Activated T-cell treated with anti-CD3 and anti-CD28 coated beads for 1 hour (primary cell): ENCODE results near the gene MRTFB.
"Not testable (repeated sequence)": the region's sequence is repeated elsewhere in the genome, so short reads cannot be mapped to it uniquely, and the experiment has no call there.

Experiments
- DNase-seq: peaks from one replicate; pipeline ENCODE4 v3.0.0-alpha.2; 2020; ENCODE audit warnings: low read depth

MRTFB gene

GRCh38 chr16:14105760-14106375 is 34.7 kb downstream of the MRTFB start:
- no peak for DNase-seq

- DNase-seq, result no peak
Observed at GRCh38 chr16:14106457-14106856, 35.3 kb downstream of the MRTFB start.

- DNase-seq, result no peak
Observed at GRCh38 chr16:14106961-14107360, 35.8 kb downstream of the MRTFB start.

GRCh38 chr16:14109077-14109775 is 38.1 kb downstream of the MRTFB start:
- no peak for DNase-seq

- no peak for DNase-seq
Observed at GRCh38 chr16:14109782-14110727, 38.9 kb downstream of the MRTFB start.

- no peak for DNase-seq
Observed at GRCh38 chr16:14110728-14111251, 39.7 kb downstream of the MRTFB start.

DNA sequence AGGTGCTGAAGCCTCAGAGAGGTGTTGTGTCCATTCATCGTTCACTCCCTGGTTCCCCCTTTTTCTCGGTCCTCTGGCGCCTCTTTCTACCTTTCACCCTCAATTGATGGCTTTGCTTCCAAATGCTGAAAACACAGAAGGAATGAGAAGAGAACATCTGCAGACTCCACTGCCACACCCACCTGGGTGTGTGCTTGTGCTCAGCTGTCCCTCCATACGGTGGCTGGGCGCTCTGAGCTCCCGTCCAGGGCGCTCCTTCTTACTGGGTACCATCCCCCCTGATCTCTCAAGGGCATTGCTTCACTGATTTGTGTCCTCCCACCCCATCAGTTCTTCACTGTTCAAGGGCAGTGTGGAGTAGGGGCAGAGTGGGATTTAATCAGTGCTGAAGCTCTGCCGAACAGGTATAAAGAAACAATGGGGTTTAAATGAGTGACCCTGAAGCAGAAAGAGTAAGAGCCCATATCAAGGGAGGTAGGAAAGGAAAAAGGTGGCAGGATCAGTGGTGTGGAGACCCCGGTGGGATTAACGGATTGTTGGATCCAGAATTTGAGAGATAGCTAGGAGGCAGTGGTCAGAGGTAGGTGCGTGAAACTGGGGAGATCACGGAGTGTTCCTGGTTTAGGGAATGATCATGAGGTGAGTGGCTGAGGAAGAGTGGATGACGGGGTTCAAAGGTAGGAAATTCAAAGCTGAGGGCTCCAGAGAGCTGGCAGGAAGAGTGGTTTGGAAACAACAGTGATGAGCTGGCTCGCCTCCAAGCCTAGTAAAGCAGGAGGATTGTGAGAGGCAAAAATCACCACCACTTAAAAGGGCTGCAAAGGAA is 40.8 kb downstream of the MRTFB start:
- no peak for DNase-seq

DNA sequence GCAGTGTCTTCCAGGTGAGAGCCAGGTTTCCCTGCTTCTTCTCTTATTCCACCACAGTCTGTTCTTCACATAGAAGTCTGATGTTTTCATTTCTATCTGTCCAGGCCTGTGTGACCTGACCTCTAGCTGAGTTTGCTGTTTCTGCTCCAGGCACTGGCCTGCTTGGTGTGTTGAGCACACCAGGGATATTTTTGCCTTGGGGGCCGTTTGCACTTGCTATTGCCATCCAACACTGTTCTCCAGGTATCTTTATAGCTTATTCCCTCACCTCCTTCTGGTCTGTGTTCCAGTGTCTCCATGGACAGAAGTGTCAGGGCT is 41.4 kb downstream of the MRTFB start:
- DNase-seq, result no peak

GRCh38 chr16:14113344-14113743 is 42.2 kb downstream of the MRTFB start:
- DNase-seq, result no peak

- no peak for DNase-seq
Observed at GRCh38 chr16:14117051-14117450, 45.9 kb downstream of the MRTFB start.

DNA sequence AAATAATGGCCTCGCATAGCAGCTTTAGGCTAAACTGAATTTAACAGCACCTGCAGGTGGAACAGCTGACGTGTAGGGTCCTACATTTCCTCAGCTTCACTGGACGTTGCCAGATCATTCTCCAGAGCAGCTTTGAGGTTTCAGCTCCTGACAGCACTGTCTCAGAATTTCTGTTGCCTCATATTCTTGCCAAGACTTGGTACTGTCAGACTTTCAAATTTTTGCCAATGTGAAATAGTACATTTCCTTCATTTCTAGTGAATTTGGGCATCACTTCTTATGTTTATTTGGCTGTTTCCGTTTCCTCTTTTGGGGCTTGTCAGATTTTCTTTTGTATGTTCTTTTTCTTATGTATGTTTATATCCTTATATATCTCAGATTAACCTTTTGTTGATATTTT is 48.7 kb downstream of the MRTFB start:
- DNase-seq, result no peak

DNA sequence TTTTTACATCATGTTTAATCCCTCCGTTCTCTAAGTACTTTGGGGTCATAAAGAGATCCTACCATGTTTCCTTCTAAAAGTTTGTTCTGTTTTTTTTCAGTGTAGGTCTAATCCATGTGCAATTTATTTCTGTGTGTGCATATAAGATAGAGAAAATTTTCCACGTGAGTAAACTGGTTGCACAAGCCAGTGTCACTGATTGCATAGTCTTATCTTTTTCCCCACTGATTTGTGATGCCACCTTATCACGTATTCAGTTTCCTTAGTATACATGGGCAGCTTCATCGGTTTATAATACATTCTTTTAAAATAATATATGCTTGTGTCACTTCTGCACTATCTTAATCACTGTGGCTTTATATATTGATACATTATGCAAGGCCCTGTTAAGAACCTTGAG is 49.2 kb downstream of the MRTFB start:
- no peak for DNase-seq

DNA sequence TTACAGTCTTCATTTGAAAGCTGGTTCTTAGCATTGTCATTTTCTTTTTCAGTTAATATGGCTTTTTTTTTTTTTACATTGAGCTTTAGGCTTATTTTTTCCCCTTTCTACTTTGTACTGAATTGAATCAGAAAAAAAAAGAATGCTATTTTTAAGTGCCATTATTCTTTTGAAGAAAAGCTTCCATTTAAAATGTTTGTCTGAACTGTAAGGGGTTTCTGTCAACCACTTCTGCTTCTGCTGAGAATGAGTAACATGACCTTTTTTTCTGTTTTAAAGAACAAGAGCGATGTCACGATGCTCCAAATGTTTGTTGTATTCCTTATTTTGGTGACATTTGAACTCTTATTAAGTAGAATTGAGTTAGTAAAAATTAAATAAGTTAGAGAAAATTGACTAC is 50.0 kb downstream of the MRTFB start:
- DNase-seq, result no peak

DNA sequence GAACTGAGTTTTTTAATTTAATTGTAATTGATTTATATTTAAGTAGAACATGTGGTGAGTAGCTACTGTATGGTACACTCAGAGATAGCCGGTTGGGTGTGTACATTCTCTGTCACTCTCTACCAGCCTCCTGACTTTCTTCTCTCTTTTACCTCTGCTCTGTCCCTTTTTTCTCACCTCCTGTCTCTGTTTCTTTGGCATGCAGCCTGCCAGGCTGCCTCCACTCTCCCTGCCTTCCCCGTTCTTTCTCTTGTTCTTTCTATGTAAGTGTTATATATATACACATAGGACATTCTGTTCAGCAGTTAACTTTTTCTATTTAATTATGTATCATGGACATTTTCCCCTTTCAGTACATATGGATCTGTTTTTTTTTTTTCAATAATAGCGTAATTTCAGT is 50.8 kb downstream of the MRTFB start:
- DNase-seq, result no peak

DNA sequence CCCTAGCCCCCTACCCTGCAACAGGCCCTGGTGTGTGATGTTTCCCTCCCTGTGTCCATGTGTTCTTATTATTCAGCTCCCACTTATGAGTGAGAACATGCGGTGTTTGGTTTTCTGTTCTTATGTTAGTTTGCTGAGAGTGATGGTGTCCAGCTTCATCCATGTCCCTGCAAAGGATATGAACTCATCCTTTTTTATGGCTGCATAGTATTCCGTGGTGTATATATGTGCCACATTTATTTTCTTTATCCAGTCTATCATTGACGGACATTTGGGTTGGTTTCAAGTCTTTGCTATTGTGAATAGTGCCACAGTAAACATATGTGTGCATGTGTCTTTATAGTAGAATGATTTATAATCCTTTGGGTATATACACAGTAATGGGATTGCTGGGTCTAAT is 51.3 kb downstream of the MRTFB start:
- DNase-seq, result not testable (repeated sequence)

DNA sequence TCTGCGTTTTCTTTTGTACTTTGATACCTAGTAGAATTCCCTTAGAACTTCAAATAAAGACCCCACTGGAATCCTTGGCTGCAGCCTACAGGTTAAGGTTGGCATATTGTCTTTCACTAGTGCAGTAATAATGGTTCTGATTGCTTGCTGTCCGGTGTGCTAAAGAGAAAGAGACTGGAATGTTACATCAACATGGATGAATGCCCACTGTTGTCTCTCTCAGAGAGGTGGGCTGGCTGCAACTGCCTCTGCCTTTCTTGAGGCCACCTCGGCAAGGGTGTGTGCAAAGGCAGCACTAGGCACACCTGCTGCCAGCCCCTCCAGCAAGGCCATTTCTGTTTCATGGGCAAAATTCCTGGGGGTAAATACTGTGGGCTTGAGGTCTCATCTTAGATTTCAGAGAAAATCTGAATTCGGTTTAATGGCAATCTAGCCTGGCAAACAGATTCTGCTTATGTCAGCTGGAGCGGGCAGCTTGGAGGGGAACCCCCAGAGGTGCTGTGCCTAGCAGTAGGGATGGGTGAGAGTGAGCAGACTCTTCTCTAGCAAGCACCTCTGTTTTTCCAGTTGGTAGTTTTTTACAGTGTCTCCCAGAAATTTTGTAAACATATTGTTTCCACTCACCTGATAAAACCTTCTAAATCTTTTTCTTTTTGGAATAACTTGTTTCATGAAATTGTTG is 54.0 kb downstream of the MRTFB start:
- DNase-seq, result no peak

DNA sequence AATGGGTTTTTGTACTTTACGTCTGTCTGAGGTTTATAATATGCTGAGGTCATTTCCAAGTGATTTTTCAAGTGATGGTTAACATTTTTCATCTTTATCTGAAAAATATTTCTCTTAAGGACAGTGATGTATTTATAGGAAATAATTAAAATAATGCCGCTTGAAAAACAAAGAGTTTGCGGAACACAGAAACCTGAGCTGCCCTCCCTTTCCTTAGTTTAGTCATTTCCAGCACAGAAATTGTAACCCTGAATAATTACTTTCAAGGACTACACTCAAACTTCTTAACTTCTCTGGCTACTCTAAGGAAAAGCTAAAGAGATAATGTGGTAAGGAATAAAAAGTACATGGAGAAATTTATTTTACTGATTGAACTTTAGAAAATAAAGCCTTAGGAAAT is 54.6 kb downstream of the MRTFB start:
- no peak for DNase-seq

GRCh38 chr16:14128097-14128496 is 57.0 kb downstream of the MRTFB start:
- DNase-seq, result no peak

DNA sequence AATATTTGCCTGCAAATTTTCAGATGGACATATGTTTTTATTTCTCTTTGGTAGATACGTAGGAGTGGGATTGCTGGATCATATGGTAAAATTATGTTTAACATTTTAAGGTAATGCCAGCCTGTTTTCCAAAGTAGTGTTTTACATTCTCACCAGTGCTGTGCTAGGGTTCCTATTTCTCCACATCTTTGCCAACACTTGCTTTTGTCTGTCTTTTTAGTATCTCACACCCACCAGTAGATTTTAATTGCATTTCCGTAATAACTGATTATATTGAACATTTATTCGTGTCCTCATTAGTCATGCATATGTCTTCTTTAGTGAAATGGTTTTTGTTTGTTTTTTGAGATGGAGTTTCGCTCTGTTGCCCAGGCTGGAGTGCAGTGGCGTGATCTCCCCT is 58.4 kb downstream of the MRTFB start:
- no peak for DNase-seq

GRCh38 chr16:14131774-14132695 is 60.9 kb downstream of the MRTFB start:
- no peak for DNase-seq
